ENCODE results near the gene CEP83. TPM values are rescaled to one million over a fixed set of nuclear protein-coding genes. Genes with fewer than 3 reads are reported as not detected.
A peak's percentile ranks its signal among the peaks of the same experiment; 100 is the strongest.

Gene CEP83
- total RNA-seq, 6 donors from 2014 or later, result 9.7 to 40.9 (median 16.2) TPM

- DNase-seq, result no peak
- H3K27ac ChIP-seq, result no peak overlapping the region
- H3K36me3 ChIP-seq, result no peaks in the 10 kb centered on the region
- H3K9me3 ChIP-seq, result no peaks in the 10 kb centered on the region
- peaks cover 8 to 25% (median 17%) of the 10 kb centered on the region in 4 donors for H3K4me1 ChIP-seq
- no peak for TF ChIP-seq EP300 (IDR thresholded peaks at IDR 0.05)
- no peaks in the 10 kb centered on the region for H3K27me3 ChIP-seq
- no peak for ATAC-seq (ENCODE audit: low FRiP score in 2 of 2)
- 83 to 86% methylated on average over 4 of the region's 4 CpGs for WGBS, 2 donors
- H3K4me3 ChIP-seq, result no peak overlapping the region
Measured at GRCh38 chr12:94269316-94269999, 190.2 kb downstream of the CEP83 start.

GRCh38 chr12:94267921-94268471 lies 191.7 kb downstream of the CEP83 start:
- TF ChIP-seq CTCF (IDR thresholded peaks at IDR 0.05), result no peak
- TF ChIP-seq POLR2AphosphoS5 (IDR thresholded peaks at IDR 0.05), result no peak
- TF ChIP-seq POLR2A (IDR thresholded peaks at IDR 0.05), result no peak
- no peak for TF ChIP-seq EP300 (IDR thresholded peaks at IDR 0.05)
- Histone ChIP-seq H3K4me3 (no peak overlapping the region), H3K27ac (peak overlapping the region; percentile 13 to 66 (median 62))

GRCh38 chr12:94267537-94267872 lies 192.2 kb downstream of the CEP83 start:
- peak in 1 of 2 donors; percentile 15 for ATAC-seq (ENCODE audit: low FRiP score in 2 of 2)
- Histone ChIP-seq H3K36me3 (no peaks in the 10 kb centered on the region), H3K9me3 (no peaks in the 10 kb centered on the region), H3K4me1 (peaks cover 28 to 43% (median 34%) of the 10 kb centered on the region in 4 donors), H3K4me3 (no peak overlapping the region), H3K27me3 (no peaks in the 10 kb centered on the region), H3K27ac (peak overlapping the region; percentile 13 to 66 (median 62))
- DNase-seq, result no peak
- 61 to 64% methylated on average over 3 of the region's 3 CpGs for WGBS, 2 donors
- TF ChIP-seq POLR2AphosphoS5 (IDR thresholded peaks at IDR 0.05) (no peak), CTCF (IDR thresholded peaks at IDR 0.05) (no peak), EP300 (IDR thresholded peaks at IDR 0.05) (no peak), POLR2A (IDR thresholded peaks at IDR 0.05) (no peak)

More at GRCh38 chr12:94267921-94268471, 191.7 kb downstream of the CEP83 start:
- no peaks in the 10 kb centered on the region for H3K27me3 ChIP-seq
- no peaks in the 10 kb centered on the region for H3K9me3 ChIP-seq
- H3K36me3 ChIP-seq, result no peaks in the 10 kb centered on the region
- DNase-seq (no peak), ATAC-seq (ENCODE audit: low FRiP score in 2 of 2) (no peak)
- 82 to 83% methylated on average over 5 of the region's 5 CpGs for WGBS, 2 donors
- H3K4me1 ChIP-seq, result peaks cover 23 to 39% (median 30%) of the 10 kb centered on the region in 4 donors

GRCh38 chr12:94266796-94267536 lies 192.7 kb downstream of the CEP83 start:
- H3K27me3 ChIP-seq, result no peaks in the 10 kb centered on the region
- TF ChIP-seq CTCF (IDR thresholded peaks at IDR 0.05) (no peak), POLR2A (IDR thresholded peaks at IDR 0.05) (no peak), POLR2AphosphoS5 (IDR thresholded peaks at IDR 0.05) (no peak), EP300 (IDR thresholded peaks at IDR 0.05) (no peak)
- H3K4me3 ChIP-seq, result no peak overlapping the region
- WGBS, 2 donors, result 54 to 59% methylated on average over 11 of the region's 11 CpGs
- DNase-seq (no peak), ATAC-seq (ENCODE audit: low FRiP score in 2 of 2) (peak in 1 of 2 donors; percentile 57)
- H3K9me3 ChIP-seq, result no peaks in the 10 kb centered on the region
- H3K27ac ChIP-seq, result peak overlapping the region; percentile 13 to 66 (median 62)
- peaks cover 31 to 45% (median 38%) of the 10 kb centered on the region in 4 donors for H3K4me1 ChIP-seq
- no peaks in the 10 kb centered on the region for H3K36me3 ChIP-seq
